DMS114 treated with DMSO at 0.1 percent for 48 hours (cell line): Measurements from ENCODE around the gene OLIG2.

Experiments used
- DNase-seq: peaks from one replicate; lab custom pipeline; 2025; ENCODE audit not compliant: unreplicated experiment; lab: John Stamatoyannopoulos, UW

OLIG2 gene

GRCh38 chr21:33025489-33026442, at the start of gene OLIG2:
Gene OLIG2 (plus strand): TSS chr21:33025935. CDS start chr21:33026863, 928 bp downstream.
- DNase-seq = peak; percentile 51

DNA sequence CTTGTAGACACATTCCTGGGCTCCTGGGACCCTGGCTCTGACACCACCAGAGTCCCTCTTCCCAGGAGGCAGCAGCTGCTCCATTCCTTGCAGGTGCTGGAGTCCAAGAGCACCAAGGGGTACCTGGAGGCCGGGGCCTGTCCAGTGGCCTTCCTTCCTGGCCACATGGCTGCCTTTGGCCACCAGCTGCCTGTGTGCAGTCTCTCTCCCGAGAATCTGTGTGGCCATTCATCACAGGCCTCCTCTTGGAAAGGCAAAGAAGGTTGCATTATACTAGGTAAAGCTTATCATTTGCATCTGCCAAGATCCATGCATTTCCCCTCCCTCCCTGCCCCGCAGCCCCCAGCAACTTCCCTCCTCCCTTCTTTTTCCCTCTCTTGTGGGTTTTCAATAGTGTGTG, 48.9 kb upstream of the OLIG2 start:
- no peak for DNase-seq

GRCh38 chr21:32977216-32977615, 48.5 kb upstream of the OLIG2 start:
- DNase-seq = no peak

DNA sequence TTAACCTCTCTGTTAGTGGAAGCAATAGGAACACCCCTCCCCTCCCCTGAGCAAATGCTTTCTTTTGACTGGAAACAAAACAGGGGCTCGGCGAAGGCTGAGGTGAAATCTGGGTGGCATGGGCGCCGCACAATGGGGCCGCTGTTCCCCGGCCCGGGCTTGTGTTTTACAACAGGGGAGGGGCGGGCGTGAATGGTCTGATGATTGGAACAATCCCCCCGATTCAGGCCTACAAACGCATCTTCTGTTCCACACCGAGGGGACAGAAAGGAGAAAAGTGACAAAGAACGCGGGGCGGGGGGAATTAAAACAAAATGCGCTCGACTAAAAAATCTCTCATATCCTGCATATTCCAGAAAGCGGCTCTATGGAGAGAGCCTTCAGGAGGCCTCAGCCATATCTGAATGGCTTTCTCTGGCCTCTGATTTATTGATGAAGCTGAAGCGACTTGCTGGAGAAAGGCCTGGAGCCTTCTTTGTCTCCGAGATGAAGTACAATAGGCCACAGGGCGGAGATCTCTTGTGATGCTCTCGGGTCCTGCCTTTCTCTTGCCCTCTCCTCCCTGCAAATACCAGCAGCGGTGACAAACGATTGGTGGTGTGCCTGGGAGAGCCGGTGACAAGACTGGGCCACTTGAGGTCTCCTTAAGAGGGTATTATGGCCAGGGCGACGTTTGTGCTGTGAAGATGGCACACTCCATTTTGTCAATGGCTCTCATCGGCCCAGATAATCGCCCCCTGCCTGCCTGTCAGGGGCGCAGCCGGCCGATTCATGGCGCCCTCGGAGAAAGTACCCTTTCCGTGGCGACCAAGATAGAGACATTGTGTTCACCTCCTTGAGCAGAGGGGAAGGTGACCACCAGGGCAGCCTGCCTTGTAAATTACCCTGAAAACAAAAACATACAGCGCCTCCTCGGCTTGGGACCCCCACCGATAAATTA, 47.1 kb upstream of the OLIG2 start:
- no peak for DNase-seq

GRCh38 chr21:32979598-32980268, 46.0 kb upstream of the OLIG2 start:
- DNase-seq = no peak

- no peak for DNase-seq
Measured at GRCh38 chr21:32981096-32981495, 44.6 kb upstream of the OLIG2 start.

DNA sequence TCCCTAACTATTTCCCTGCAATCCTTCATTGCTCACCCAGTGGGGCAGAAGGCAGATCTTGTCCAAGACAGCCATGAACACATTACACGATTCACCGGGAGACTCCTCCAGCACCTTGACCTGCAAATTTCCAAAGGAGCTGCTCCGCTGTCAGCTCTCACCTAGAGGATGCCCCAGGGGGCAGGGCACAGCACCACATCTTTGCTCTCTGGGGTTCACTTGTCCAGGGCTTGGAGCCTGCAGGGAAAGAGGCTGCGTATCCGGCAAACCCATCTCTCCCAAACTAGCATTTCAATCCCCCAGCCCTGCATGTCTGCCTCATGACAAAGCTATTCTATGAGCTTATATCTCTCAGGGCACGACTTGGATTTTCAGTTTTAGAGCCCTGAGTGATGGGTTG, 35.1 kb upstream of the OLIG2 start:
- DNase-seq = no peak

DNA sequence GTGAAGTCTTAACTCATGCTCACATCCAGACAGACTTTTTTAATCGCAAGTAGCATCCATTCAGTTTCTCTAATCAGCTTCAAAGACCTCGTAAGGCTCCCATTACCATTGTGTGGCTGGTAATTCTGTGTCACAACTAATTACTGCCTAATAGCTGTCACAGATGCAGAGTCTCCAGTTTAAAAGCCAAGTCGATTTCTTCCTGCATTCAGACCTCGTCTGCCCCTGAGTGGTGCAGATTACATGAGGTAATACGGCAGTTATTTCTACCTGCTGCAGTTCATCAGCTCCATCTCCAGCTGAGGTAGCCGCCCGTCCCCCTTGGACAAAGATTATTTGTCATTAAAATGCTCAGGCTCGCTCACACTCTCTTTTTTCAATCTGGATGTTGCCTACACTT, 34.4 kb upstream of the OLIG2 start:
- no peak for DNase-seq

GRCh38 chr21:32993894-32994293, 31.8 kb upstream of the OLIG2 start:
- DNase-seq = no peak

DNA sequence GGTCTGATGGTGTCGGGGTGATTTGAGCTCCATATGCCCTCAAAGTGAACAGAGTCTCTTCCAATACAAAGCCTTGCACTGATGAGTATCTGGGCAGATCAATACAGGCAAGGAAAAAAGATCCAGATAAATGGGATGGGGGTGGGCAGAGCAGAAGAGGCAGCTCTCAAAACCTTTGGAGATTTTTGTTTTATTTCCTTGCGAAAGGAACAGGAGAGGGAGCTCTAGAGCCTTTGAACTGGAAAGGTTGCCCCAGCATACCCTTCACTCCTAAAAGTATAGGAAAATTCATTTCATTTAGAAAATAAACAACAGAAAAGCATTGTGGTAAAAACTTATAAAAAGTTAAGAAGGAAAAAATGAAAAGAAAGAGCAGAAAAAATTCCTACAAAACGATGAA, 31.4 kb upstream of the OLIG2 start:
- no peak for DNase-seq

GRCh38 chr21:33007747-33008146, 18.0 kb upstream of the OLIG2 start:
- no peak for DNase-seq

- no peak for DNase-seq
Measured at GRCh38 chr21:33008333-33009051, 17.2 kb upstream of the OLIG2 start.

- no peak for DNase-seq
Measured at GRCh38 chr21:33010931-33011330, 14.8 kb upstream of the OLIG2 start.

GRCh38 chr21:33011462-33011861, 14.3 kb upstream of the OLIG2 start:
- no peak for DNase-seq

DNA sequence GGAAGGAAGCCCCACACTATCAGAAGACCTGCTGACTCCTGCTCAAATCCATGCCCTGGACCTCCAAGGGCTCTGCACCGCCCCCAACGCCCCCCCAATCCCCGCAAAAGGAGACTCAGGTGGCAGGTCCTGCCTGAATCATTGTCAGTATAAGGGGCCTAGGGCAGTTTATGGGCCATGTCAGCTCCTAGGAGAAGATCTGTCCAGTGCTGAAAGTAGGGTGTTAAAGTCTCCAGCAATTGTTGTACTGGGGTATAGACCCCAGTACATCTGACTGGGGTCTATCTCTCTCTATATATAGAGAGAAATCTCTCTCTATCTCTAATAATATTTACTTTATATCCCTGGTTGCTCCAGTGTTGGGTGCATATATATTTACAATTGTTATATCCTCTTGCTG, 12.1 kb upstream of the OLIG2 start:
- DNase-seq = no peak

DNA sequence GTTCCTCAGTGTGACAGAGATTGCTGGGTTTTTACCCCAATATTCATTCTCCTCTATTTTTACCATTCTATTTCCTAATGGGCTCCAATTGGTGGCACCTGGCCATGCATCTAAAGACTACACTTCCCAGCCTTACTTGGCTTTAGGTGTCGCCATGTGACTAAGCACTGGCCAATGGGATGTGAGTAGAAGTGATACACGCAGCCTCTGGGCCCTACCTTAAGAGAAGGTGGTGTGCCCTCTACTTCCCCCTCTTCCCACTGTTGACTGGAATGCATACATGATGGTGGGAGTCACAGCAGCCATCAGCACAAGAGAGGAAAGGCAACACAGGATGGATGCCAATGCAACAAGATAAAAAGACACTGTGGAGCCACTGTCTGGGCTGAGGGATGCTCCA, 11.4 kb upstream of the OLIG2 start:
- DNase-seq = no peak

- no peak for DNase-seq
Measured at GRCh38 chr21:33015096-33015495, 10.6 kb upstream of the OLIG2 start.

DNA sequence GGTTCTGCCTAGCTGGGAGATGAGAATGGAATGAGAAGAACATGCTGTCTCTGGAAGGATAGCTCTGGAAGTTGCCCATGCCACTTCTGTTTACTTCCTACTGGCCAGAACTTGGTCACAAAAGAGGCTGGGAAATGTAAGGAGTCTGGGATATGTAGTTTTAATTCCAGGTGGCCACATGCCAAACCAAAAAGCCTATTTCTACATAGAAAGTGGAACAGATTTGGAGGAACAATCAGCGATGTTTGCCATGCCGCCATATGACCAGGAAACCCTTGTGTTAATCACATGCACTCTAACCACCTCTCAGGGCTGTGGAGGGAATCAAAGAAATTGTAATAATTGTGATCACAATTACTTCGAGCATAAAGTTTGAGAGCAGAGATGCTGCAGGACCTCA, 10.0 kb upstream of the OLIG2 start:
- DNase-seq = no peak

- DNase-seq = no peak
Measured at GRCh38 chr21:33018707-33019465, 6.8 kb upstream of the OLIG2 start.

DNA sequence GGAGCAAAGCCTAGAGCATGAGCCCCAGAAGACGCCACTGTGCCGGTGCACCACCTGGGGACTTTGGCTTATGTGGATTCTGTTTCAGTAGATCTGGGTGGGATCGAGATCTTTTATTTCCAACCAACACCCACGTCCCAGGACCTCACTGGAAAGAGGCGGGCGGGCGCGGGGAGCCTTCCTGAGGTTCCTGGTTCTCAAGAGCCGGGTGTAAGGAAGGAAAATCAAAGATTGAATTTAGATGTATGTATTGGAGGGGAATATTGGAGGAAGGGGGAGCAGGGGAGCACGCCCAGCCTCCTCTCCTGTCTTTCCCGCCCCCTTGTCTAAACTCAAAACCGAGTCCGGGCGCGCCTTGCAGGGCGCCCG, 6.2 kb upstream of the OLIG2 start:
- DNase-seq = no peak
